ENCODE measurements around the gene WWP2. TPM values are rescaled to one million over a fixed set of nuclear protein-coding genes. Genes with fewer than 3 reads are reported as not detected.
"Not testable (repeated sequence)": the region's sequence is repeated elsewhere in the genome, so short reads cannot be mapped to it uniquely, and the experiment has no call there.

WWP2 gene
- total RNA-seq, 1 experiment from 2014 or later: 47.5 TPM

DNA sequence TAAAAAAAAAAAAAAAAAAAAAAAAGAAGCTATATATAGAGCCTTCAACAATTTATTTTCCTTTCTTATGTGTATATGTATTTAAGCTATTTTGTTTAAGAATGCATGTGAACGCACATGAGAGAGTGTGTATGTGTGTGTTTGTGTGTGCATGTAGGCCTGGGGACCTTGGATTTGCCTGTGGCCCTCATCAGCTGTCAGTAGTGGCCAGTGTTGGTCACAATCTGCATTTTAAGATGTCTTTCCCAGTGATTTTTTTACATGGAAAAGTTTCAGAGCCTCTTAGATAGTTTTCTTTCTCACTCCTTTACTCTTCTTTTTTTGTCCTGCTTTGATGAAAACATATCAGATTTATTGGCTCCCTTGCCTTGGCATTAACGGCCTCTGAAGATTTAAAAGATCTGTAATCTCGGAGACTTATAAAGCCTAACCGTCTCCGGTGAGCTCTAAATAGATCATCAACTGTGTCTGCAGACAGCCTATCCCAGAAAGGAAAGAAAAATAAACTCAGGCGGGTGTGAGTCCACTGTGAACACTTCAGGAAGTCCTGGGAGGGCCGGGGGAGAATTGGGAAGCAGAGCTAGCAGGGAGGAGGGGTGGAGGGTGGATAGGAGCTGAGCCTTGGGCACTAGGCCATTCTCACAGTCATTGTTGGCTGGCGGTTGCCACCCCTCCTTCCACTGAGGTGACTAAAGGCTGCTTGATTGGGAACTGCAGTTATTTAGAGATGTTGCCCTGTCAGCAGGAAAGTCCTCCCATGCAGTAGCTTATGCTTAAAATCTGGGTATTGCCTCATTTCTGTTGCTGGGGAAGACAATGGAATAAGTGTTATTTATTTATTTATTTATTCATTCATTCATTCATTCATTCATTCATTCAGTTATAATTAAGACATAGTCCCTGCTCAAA is 86.8 kb downstream of the WWP2 start:
- no peak for DNase-seq
- Mint-ChIP-seq H3K4me1 (ENCODE audit: low read depth, unreplicated experiment) (no peaks in the 10 kb centered on the region), H3K9me3 (ENCODE audit: low read depth, unreplicated experiment) (no peaks in the 10 kb centered on the region), H3K27me3 (ENCODE audit: unreplicated experiment) (no peaks in the 10 kb centered on the region), H3K4me3 (ENCODE audit: low read depth, unreplicated experiment) (no peak overlapping the region), H3K36me3 (ENCODE audit: insufficient read depth, unreplicated experiment) (peaks cover 6% of the 10 kb centered on the region), H3K27ac (ENCODE audit: unreplicated experiment) (no peak overlapping the region)
- no TSS peak for BruUV-seq (replicated peaks)
- TF ChIP-seq, protein P1, sequence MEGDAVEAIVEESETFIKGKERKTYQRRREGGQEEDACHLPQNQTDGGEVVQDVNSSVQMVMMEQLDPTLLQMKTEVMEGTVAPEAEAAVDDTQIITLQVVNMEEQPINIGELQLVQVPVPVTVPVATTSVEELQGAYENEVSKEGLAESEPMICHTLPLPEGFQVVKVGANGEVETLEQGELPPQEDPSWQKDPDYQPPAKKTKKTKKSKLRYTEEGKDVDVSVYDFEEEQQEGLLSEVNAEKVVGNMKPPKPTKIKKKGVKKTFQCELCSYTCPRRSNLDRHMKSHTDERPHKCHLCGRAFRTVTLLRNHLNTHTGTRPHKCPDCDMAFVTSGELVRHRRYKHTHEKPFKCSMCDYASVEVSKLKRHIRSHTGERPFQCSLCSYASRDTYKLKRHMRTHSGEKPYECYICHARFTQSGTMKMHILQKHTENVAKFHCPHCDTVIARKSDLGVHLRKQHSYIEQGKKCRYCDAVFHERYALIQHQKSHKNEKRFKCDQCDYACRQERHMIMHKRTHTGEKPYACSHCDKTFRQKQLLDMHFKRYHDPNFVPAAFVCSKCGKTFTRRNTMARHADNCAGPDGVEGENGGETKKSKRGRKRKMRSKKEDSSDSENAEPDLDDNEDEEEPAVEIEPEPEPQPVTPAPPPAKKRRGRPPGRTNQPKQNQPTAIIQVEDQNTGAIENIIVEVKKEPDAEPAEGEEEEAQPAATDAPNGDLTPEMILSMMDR (IDR thresholded peaks at IDR 0.05; ENCODE audit: unreplicated experiment): no peak
- CTCF ChIA-PET: interaction anchor here (0.5 to 0.9 kb wide), 3 partner anchors 10 to 118 kb away, joined by 3 to 4 read pairs (median 3); no protein-coding TSS in a partner anchor
- intact Hi-C loops (cut with micrococcal nuclease; ENCODE audit: unreplicated experiment): loop anchor here (2.0 kb wide), 1 partner anchor 18 kb away; no protein-coding TSS in a partner anchor

DNA sequence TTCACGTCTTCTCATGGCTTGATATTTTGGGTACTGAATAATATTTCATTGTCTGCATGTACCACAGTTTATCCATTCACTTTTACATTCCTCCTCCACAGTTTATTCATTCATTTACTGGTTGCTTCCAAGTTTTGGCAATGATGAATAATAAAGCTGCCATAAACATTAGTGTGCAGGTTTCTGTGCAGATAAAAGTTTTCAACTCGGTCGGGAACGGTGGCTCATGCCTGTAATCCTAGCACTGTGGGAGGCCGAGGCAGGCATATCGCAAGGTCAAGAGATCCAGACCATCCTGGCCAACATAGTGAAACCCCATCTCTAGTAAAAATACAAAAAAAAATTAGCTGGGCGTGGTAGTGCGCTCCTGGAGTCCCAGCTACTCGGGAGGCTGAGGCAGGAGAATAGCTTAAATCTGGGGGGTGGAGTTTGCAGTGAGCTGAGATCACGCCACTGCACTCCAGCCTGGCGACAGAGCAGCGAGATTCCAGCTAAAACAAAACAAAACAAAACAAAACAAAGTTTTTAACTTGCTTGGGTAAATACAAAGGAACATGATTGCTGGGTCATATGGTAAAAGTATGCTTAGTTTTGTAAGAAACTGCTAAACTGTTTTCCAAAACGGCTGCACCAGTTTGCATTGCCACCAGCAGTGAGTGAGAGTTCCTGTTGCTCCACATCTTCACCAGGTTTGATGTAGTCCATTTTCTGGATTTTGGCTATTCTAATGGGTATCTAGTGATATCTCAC is 89.5 kb downstream of the WWP2 start:
- H3K27ac Mint-ChIP-seq (ENCODE audit: unreplicated experiment): no peak overlapping the region
- no TSS peak for BruUV-seq (replicated peaks)

DNA sequence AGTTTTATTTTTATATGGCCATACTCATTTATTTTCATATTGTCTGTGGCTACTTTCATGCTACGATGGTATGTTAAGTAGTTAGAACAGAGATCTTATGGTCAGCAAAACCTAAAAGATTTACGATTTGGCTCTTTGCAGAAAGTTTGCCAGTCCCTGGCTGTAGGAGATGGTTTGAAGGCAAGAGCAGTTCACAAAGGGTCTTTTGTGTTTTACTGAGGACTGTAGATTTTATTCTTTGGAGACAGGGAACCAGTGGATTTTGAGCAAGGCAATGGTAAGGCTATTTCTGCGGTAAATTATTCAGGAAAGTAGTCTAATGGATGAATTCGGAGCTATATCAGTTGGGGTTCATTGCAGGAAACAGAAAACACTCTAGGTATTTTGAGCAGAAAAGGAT is 90.7 kb downstream of the WWP2 start:
- Mint-ChIP-seq H3K27ac (ENCODE audit: unreplicated experiment) (no peak overlapping the region), H3K36me3 (ENCODE audit: insufficient read depth, unreplicated experiment) (peaks cover 4% of the 10 kb centered on the region), H3K4me3 (ENCODE audit: low read depth, unreplicated experiment) (no peak overlapping the region), H3K9me3 (ENCODE audit: low read depth, unreplicated experiment) (no peaks in the 10 kb centered on the region), H3K27me3 (ENCODE audit: unreplicated experiment) (no peaks in the 10 kb centered on the region), H3K4me1 (ENCODE audit: low read depth, unreplicated experiment) (peaks cover 8% of the 10 kb centered on the region)
- TF ChIP-seq, protein P1 (IDR thresholded peaks at IDR 0.05; ENCODE audit: unreplicated experiment): no peak
- CTCF ChIA-PET: no interaction called here
- no TSS peak for BruUV-seq (replicated peaks)
- intact Hi-C loops (cut with micrococcal nuclease; ENCODE audit: unreplicated experiment): no loop called here
- no peak for DNase-seq

More for the DNA sequence above, 89.5 kb downstream of the WWP2 start:
- Mint-ChIP-seq H3K36me3 (ENCODE audit: insufficient read depth, unreplicated experiment) (peaks cover 6% of the 10 kb centered on the region), H3K4me1 (ENCODE audit: low read depth, unreplicated experiment) (peaks cover 8% of the 10 kb centered on the region), H3K9me3 (ENCODE audit: low read depth, unreplicated experiment) (no peaks in the 10 kb centered on the region), H3K27me3 (ENCODE audit: unreplicated experiment) (no peaks in the 10 kb centered on the region), H3K4me3 (ENCODE audit: low read depth, unreplicated experiment) (no peak overlapping the region)
- intact Hi-C loops (cut with micrococcal nuclease; ENCODE audit: unreplicated experiment): no loop called here
- TF ChIP-seq, protein P1 (IDR thresholded peaks at IDR 0.05; ENCODE audit: unreplicated experiment): no peak
- DNase-seq: no peak
- CTCF ChIA-PET: no interaction called here

DNA sequence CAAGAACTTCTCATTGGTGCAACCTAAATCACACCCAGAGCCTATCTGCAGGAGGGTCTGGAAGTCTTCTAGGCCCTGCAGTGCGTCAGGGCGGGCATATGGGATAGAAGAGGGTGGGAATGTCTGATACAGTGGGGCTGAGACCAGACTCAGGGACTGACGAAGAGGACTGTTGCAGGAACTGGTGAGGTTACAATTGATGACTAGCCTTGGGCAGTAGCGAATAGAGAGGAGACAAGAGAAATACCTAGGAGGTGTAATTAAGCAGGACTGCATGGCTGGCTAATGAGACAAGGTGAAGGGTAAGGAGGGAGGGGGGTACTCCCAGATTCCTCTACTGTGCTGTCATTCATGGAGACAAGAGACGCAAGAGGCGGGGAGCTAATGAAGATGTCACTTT is 91.3 kb downstream of the WWP2 start:
- no peak for DNase-seq
- no peak overlapping the region for H3K27ac Mint-ChIP-seq (ENCODE audit: unreplicated experiment)
- H3K27me3 Mint-ChIP-seq (ENCODE audit: unreplicated experiment): no peaks in the 10 kb centered on the region
- H3K36me3 Mint-ChIP-seq (ENCODE audit: insufficient read depth, unreplicated experiment): no peaks in the 10 kb centered on the region
- BruUV-seq (replicated peaks): no TSS peak
- peaks cover 8% of the 10 kb centered on the region for H3K4me1 Mint-ChIP-seq (ENCODE audit: low read depth, unreplicated experiment)
- CTCF ChIA-PET: no interaction called here
- H3K9me3 Mint-ChIP-seq (ENCODE audit: low read depth, unreplicated experiment): no peaks in the 10 kb centered on the region
- no peak overlapping the region for H3K4me3 Mint-ChIP-seq (ENCODE audit: low read depth, unreplicated experiment)
- TF ChIP-seq, protein P1 (IDR thresholded peaks at IDR 0.05; ENCODE audit: unreplicated experiment): no peak
- intact Hi-C loops (cut with micrococcal nuclease; ENCODE audit: unreplicated experiment): no loop called here

DNA sequence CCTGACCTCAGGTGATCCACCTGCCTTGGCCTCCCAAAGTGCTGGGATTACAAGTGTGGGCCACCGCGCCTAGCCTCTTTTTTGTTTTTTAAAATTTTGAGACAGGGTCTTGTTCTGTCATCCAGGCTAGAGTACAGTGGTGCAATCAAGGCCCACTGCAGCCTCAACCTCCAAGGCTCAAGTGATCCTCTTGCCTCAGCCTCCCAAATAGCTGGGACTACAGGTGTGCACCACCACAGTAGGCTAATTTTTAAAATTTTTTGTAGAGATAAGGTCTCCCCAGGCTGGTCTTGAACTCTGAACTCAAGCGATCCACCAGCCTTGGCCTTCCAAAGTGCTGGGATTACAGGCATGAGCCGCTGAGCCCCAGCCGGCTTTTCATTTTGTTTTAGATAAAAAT is 92.6 kb downstream of the WWP2 start:
- CTCF ChIA-PET; H3K27me3 Mint-ChIP-seq (ENCODE audit: unreplicated experiment); H3K9me3 Mint-ChIP-seq (ENCODE audit: low read depth, unreplicated experiment); BruUV-seq (replicated peaks); H3K4me3 Mint-ChIP-seq (ENCODE audit: low read depth, unreplicated experiment); intact Hi-C loops (cut with micrococcal nuclease; ENCODE audit: unreplicated experiment); H3K27ac Mint-ChIP-seq (ENCODE audit: unreplicated experiment); DNase-seq; H3K36me3 Mint-ChIP-seq (ENCODE audit: insufficient read depth, unreplicated experiment): not testable (repeated sequence)
- H3K4me1 Mint-ChIP-seq (ENCODE audit: low read depth, unreplicated experiment): peaks cover 21% of the 10 kb centered on the region

Measured in Calu3 (cell line).